CD4-positive, alpha-beta T cell treated with Interleukin-15 for 1 hour (primary cell): Measurements from ENCODE around the gene LHPP.
"Not testable (repeated sequence)": the region's sequence is repeated elsewhere in the genome, so short reads cannot be mapped to it uniquely, and the experiment has no call there.

ENCODE experiments used
- DNase-seq: peaks from one replicate; pipeline ENCODE4 v3.0.0-alpha.2; 2020

LHPP gene

GRCh38 chr10:124576526-124577420 is 115.2 kb downstream of the LHPP start:
- DNase-seq = no peak

DNA sequence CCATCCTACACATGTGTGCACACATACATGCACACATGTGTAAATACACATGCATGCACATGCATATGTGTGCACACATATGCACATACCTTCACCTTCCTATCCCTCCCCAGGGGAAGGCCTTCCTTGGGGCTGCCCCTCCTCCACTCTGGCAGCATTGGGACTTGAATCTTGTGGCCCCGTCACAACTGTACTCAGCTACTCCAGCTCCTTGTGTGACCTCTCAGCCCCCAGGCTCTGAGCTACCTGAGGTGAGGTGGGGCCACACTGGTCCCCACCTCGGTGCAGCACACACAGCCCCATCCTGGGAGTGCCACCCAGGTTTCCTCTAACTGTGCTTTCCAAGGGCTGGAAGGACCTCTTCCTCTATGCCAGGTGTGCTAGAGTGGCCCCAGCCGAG is 116.0 kb downstream of the LHPP start:
- DNase-seq = no peak

- no peak for DNase-seq
Observed at GRCh38 chr10:124578231-124579010, 116.8 kb downstream of the LHPP start.

DNA sequence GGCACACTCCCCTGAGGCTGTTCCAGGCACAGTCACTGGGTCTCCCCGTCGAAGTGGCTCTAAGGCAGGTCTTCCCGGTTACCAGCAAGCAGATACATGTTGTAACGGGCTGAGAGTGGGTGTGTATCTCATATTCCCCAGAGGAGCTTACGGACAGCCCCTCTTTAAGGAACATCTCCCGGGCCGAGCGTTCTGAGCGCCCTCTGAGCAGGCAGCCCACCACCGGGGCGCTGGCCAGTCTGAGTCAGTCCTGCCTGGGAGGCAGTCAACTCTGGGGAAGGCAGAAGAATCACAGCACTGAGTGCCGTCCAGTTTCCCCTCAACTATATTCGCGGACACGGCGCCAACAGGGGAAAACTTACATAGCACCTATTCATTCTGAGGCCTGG is 117.4 kb downstream of the LHPP start:
- no peak for DNase-seq

DNA sequence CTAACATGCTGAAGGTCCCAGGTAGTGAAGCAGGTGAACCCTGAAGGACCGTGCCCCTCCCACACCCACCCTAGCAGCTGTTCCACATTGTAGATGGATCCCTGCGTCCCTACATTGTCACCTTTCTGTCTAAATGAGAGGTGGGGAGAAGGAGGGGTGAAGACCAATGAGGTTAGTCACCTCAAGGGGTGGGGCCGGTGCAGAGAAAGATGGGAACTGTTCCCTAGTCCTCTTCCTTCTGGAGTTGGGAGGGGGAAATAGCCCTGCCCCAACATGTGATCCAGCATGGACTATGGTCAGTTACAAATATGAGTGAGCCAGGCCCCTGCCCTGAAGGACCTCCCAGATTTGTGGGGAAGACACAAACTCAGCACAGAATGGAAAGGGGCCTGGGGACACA is 124.5 kb downstream of the LHPP start:
- DNase-seq = peak; percentile 2

DNA sequence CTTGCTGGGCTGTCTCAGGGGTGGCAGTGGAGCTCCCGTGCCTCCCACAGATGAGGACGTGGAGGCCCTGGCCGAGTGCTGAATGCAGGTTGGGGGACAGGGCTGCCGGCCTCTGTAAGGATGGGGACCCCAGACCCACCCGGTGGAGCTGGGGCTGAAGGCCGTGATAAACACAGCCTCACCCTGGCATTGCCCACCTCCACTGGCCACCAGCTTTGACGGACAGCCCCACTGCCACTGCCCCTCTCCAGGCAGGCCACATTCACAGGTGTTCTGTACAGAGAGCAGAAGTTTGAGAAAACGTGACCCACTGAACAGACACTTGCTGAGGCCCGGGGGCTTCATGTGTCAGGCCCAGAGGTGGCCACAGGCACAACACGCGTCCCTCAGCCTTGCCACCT is 126.2 kb downstream of the LHPP start:
- DNase-seq = peak; percentile 13

GRCh38 chr10:124588341-124588735 is 126.7 kb downstream of the LHPP start:
- DNase-seq = not testable (repeated sequence)

- peak; percentile 14 for DNase-seq
Observed at GRCh38 chr10:124588736-124589490, 127.3 kb downstream of the LHPP start.

DNA sequence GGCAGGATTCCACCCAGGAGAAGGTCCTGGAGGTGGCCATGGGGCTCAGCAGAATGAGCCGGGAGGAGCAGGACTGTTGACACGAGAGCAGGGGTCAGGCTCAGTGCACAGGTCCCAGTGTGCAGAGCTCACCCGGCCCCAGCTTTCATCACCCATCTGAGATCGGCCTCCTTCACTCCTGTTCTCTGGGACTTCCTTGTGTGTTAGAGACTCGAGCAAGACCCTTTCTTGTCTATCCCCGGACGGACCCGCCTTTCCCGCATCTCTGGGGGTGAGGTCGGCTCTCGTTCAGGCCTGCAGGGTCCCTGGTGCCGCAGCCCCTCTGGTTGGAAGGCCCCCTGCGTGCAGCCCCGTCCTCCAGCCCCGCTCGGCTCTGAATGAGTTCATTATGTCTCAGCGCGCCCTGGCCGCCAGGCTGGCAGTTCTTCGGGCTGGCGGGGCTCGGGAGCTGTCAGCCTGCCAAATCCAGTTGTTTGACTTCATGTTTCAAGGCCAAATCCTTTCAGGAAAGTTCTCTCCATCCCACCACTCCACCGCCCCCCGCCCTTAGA is 127.9 kb downstream of the LHPP start:
- peak; percentile 14 for DNase-seq

- DNase-seq = peak; percentile 15
Observed at GRCh38 chr10:124590216-124591122, 128.8 kb downstream of the LHPP start.

DNA sequence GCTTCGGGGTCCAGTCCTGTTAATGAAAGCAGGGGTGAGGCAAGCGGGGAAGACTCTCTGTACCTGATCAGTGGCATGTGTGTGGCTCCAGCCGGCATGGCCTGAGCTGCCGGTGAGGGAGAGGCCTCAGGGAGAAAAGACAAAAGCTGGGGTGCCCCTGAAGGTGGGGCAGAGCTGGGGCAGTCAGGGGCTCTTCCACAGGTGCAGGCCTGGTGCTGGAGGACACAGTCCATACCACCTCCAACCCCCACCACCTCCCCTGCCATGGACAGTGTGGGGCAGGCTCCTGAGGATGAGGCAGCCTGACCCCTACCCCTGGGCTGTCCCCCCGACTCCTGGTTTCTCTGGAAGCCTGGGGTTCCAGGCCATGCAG is 129.5 kb downstream of the LHPP start:
- peak; percentile 9 for DNase-seq

DNA sequence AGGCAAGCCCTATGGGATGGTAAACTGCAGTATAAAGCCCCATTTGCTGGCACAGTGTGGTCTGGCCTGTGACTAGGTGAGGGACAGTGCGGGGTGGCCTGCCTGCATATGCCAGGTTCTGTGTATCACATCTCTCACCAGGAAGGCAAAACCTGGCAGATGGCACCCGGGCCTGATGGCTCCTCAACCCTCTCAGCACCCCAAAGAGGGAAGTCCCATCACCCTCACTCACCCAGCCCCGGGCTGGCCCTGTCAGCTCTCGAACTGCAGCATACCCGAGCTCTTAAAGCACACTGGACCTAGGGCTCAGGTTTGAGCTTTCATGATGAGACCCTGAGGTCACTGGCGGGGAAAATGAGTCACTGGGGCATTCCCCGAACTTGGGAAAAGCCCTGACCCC is 130.5 kb downstream of the LHPP start:
- DNase-seq = peak; percentile 12

DNA sequence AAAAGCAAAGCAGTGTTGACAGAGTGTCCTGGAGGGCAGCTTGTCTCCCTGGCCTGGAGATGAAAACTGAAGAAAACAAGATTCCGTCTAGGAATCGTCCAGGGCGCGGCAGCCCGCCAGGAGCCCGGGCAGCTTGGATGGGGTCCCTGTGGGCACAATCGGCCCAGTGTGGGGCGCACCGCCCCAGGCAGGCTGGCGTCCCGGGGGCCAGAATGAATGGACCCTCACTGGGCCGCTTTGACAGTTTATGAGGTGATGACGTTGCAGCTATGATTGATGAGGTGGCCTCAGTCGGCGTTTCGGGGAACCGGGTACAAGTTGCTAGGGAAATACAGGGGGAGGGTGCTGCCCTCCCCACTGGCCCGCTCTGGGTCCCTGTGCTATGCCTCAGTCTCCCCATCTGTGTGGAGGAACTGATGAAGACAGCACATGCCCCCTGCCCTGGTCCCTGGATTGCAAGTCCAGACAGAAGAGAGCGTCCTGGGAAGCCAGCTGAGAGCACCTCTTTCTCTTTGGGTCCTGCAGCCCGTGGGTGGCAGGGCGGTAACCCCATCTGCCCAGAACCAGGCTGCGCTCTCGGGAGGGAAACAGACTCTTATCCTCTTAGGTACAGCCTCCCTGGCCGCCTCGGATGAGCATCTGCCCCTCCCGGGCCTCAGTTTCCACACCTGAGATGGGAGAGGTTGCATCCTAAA is 131.3 kb downstream of the LHPP start:
- DNase-seq = peak; percentile 15

DNA sequence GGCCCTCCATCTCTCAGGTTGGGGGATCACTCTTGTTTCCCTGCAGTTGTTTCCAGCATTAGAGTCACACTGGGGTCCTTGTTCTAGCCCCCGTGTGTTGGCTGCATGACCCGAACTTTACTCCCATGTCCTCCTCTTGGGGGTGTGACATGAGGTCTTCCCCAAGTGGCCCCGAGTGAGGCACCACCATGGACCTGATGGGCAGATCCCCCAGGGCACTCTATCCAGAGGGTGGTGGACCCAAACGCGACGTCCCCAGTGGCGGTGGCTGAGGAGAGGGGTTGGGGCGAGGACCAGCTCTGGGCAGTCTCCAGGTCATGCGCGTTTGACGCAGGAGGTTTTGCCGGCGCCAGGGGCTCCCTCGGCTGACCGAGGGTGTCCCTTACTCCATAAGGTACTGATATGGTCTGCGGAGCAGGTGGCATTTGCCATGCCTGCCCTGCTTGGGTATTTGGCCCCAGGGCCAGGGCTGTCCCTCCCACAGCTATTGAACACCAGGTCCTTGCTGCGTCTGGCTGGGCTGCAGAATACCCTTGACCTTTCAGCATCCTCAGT is 131.9 kb downstream of the LHPP start:
- peak; percentile 13 for DNase-seq

- peak; percentile 5 for DNase-seq
Observed at GRCh38 chr10:124594240-124594639, 132.6 kb downstream of the LHPP start.

GRCh38 chr10:124595143-124595883 is 133.7 kb downstream of the LHPP start:
- peak; percentile 13 for DNase-seq

GRCh38 chr10:124596116-124596785 is 134.6 kb downstream of the LHPP start:
- peak; percentile 8 for DNase-seq

DNA sequence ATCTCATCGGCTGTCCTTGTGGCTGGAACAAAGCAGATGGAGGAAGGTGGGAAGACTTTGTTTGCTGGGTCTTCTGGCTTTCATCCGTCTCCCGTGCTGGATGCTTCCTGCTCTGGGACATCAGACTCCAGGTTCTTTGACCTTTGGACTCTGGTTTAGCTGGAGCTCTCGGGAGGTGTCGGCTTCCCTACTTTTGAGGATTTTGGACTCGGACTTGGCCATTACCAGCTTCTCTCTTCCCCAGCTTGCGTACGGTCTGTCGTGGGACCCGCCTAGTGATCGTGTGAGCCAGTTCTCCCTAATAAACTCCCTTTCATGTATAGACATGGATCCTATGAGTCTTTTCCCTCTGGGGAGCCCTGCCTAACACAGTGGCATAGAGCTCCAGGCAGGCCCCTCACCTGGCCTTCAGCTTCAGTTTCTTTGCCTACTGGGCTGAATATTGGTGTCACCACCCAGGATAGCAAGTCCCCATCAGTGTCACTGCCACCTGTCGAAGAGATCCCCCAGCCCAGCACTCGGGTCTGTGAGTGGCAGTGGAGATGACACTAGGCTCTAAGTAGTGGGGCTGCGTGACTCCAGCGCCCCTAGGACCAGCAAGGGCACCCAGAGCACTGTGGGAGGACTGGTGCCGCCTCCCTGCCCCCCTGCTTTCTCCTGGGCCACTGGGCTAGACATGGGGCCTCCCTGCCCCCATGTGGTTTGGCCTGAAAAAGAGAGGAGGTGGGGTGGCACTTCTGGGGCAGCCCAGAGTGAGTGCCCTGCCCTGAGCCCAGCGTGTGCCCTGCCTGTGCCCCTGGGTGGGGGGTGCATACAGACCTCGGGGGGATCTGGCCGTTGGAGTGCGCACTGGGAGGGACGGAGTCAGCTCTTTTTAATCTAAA is 135.6 kb downstream of the LHPP start:
- DNase-seq = peak; percentile 15

DNA sequence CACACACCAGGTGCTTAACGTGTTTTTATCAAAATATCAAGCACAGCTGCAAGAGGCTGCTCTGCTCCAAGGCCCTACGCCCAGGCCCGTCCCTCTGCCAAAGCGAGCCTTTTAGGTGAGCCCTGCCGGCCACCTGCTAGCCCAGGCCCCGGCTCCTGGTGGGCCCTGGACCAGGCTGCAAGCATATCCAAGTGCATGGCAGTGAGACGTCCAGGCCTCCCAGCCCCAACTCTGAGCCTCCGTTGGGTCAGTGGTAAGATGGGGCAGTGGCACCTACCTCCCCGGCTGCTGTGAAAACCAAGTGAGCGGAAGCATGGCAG is 136.2 kb downstream of the LHPP start:
- DNase-seq = no peak
